Neural crest cell (in vitro differentiated cells): ENCODE results near the gene TLE5. TPM values are rescaled to one million over a fixed set of nuclear protein-coding genes. Genes with fewer than 3 reads are reported as not detected.
"Not testable (repeated sequence)": the region's sequence is repeated elsewhere in the genome, so short reads cannot be mapped to it uniquely, and the experiment has no call there.

Source experiments
- DNase-seq: peaks from one replicate; pipeline ENCODE4 v3.0.0; 2021; ENCODE audit warnings: low read depth, mixed read lengths, low spot score
- H3K27ac Mint-ChIP-seq: one replicate; pipeline ENCODE4 v1.8.0; 2021; ENCODE audit warnings: mild to moderate bottlenecking, mixed read lengths; ENCODE audit not compliant: unreplicated experiment
- H3K27me3 Mint-ChIP-seq: 2 replicates; pipeline ENCODE4 v1.8.0; 2021; ENCODE audit warnings: low read depth, mild to moderate bottlenecking, mixed read lengths
- H3K36me3 Mint-ChIP-seq: 2 replicates; pipeline ENCODE4 v1.8.0; 2021; ENCODE audit warnings: low read depth, mild to moderate bottlenecking, mixed read lengths
- H3K4me1 Mint-ChIP-seq: 2 replicates; pipeline ENCODE4 v1.8.0; 2021; ENCODE audit warnings: mixed read lengths
- H3K4me3 Mint-ChIP-seq: one replicate; pipeline ENCODE4 v1.8.0; 2021; ENCODE audit warnings: mild to moderate bottlenecking, mixed read lengths
- H3K9me3 Mint-ChIP-seq: 2 replicates; pipeline ENCODE4 v1.8.0; 2021; ENCODE audit warnings: mixed read lengths
- CTCF ChIP-seq: fragments of 200-600 bp; sonication (generic); conservative IDR thresholded peaks from 2 replicates; pipeline ENCODE4 v1.5.0; 2021; ENCODE audit warnings: antibody characterized with exemption, mild to moderate bottlenecking
- total RNA-seq: library from RNA; stranded (reverse); gene quantifications from 2 replicates; pipeline ENCODE4 v1.2.1, GENCODE V29; 2021

TLE5 gene
- total RNA-seq, 1 donor from 2014 or later, result 247 TPM

- Mint-ChIP-seq H3K27ac (no peak overlapping the region), H3K4me3 (peak overlapping the region; percentile 62), H3K4me1 (peaks cover 16% of the 10 kb centered on the region), H3K36me3 (no peaks in the 10 kb centered on the region), H3K9me3 (no peaks in the 10 kb centered on the region), H3K27me3 (no peaks in the 10 kb centered on the region)
- no peak for DNase-seq
- no peak for TF ChIP-seq CTCF
Measured at GRCh38 chr19:3097442-3097871, 35.2 kb upstream of the TLE5 start.

- TF ChIP-seq CTCF, result no peak
- Mint-ChIP-seq H3K36me3 (no peaks in the 10 kb centered on the region), H3K9me3 (no peaks in the 10 kb centered on the region), H3K27ac (no peak overlapping the region), H3K4me3 (peak overlapping the region; percentile 85), H3K27me3 (no peaks in the 10 kb centered on the region), H3K4me1 (peaks cover 16% of the 10 kb centered on the region)
- no peak for DNase-seq
Measured at GRCh38 chr19:3096902-3097326, 34.6 kb upstream of the TLE5 start.

- TF ChIP-seq CTCF, result no peak
- Mint-ChIP-seq H3K4me3 (peak overlapping the region; percentile 85), H3K27ac (peak overlapping the region; percentile 37), H3K4me1 (peaks cover 16% of the 10 kb centered on the region), H3K36me3 (no peaks in the 10 kb centered on the region), H3K9me3 (no peaks in the 10 kb centered on the region), H3K27me3 (no peaks in the 10 kb centered on the region)
- DNase-seq, result no peak
Measured at GRCh38 chr19:3096267-3096901, 34.1 kb upstream of the TLE5 start.

DNA sequence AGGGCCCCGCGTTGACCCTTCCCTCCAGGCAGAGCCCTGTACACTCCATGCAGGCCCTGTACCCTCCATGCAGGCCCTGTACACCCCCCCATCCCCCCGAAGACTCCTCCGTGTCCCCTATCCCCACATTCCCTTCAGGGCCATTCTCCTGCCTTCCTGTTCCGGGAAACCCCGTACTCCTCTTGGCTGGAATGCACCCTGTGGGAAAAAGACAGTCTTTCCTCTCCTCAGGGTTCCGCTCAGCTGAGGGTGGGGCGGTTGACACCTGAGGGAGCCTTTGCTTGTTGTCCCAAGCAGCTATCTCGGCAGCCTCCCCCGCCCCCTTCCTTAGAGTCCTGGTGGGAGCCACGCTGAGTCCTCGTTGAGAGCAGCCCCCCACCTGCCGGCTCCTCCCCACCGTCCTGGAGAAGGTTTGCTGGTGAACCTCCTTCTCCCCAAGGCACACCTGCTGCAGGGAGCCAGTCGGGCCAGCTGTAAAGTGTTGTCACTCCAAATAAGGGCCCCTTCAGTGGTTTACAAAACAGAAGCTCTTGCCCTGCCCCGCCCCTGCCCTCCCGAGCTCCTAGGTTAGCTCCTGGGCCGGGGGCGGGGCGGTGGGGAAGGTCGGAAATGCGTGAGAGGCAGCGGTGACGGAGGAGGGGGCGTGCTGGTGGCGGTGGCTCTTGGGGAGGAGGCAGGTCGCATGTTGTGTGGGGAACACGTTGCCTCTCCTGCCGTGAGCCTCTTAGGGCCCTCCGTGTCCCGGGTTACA lies 33.3 kb upstream of the TLE5 start:
- Mint-ChIP-seq H3K27ac (no peak overlapping the region), H3K9me3 (no peaks in the 10 kb centered on the region), H3K36me3 (no peaks in the 10 kb centered on the region), H3K4me3 (peak overlapping the region; percentile 85), H3K27me3 (no peaks in the 10 kb centered on the region), H3K4me1 (peaks cover 16% of the 10 kb centered on the region)
- no peak for TF ChIP-seq CTCF
- DNase-seq, result no peak

DNA sequence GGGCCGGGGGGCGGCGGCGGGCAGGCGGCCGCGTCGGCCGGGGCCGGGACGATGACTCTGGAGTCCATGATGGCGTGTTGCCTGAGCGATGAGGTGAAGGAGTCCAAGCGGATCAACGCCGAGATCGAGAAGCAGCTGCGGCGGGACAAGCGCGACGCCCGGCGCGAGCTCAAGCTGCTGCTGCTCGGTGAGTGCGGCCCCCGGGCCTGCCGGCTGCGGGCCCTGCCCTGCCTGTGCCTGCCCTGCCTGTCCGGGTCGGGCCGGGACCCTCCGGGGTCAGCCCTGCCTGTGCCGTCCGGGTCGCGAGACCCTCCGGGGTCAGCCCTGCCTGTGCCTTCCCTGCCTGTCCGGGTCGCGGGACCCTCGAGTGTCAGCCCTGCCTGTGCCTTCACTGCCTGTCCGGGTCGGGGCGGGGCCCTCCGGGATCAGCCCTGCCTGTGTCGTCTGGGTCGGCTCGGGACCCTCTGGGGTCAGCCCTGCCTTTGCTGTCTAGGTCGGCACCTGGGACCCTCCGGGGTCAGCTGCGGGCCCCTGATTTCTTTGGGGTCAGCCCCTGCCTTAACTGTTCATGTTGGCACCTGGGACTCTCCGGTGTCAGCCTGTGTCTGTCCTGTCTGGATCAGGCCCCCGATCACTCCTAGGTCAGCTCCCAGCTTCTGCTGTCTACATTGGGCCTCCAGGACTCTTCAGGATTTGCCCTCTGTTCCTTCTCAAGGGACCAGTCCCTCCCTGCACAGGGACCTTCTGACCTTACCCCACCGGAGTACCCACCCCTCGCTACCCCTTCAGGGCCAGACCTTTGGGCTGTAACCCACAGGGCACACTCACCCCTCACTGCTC lies 32.5 kb upstream of the TLE5 start:
- DNase-seq, result no peak
- Mint-ChIP-seq H3K4me3 (peak overlapping the region; percentile 85), H3K36me3 (no peaks in the 10 kb centered on the region), H3K4me1 (peaks cover 16% of the 10 kb centered on the region), H3K27me3 (no peaks in the 10 kb centered on the region), H3K27ac (no peak overlapping the region), H3K9me3 (no peaks in the 10 kb centered on the region)
- no peak for TF ChIP-seq CTCF

DNA sequence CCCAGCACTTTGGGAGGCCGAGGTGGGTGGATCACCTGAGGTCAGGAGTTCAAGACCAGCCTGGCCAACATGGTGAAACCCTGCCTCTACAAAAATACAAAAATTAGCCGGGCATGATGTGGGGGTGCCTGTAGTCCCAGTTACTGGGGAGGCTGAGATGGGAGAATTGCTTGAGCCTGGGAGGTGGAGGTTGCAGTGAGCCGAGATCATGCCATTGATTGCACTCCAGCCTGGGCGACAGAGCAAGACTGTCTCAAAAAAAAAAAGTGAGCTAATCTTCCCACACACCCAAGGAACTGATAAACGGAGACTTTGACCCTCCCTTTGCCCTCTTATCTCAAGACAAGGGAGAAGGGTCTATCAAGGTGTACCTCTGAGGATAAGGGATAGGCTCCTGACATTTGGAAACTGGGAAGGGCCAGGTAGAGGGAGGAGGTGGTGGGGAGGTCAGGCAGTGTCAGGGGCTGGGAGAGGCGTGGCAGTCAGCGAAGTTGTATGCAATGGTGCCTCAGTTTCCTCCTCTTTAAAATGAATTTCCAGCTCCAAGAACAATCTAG lies 27.1 kb upstream of the TLE5 start:
- DNase-seq, H3K36me3 Mint-ChIP-seq, H3K4me1 Mint-ChIP-seq, H3K27ac Mint-ChIP-seq, H3K4me3 Mint-ChIP-seq, H3K9me3 Mint-ChIP-seq, H3K27me3 Mint-ChIP-seq: not testable (repeated sequence)
